NCI-H510A (cell line): ENCODE data around the gene SYNGR1.
A peak's percentile ranks its signal among the peaks of the same experiment; 100 is the strongest.

Experiments
- DNase-seq: peaks from one replicate; lab custom pipeline; 2025; lab: John Stamatoyannopoulos, UW

SYNGR1 gene

DNA sequence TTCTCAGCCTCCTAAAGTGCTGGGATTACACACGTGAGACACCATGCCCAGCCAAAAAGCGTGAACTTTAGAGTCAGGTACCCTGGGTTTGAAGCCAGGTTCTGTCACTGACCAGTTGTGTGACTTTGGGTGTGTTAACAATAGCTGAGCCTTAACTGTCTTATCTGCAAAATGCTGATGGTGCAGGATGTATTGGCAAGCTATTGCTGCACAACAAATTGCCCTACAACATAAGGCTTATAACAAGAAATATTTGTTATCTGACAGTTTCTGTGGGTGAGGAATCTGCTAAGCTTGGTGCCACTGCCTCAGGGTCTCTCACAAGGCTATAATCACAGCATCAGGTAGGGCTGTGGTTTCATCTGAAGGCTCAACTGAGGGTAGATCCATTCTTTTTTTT, 21.9 kb downstream of the SYNGR1 start:
- no peak for DNase-seq

DNA sequence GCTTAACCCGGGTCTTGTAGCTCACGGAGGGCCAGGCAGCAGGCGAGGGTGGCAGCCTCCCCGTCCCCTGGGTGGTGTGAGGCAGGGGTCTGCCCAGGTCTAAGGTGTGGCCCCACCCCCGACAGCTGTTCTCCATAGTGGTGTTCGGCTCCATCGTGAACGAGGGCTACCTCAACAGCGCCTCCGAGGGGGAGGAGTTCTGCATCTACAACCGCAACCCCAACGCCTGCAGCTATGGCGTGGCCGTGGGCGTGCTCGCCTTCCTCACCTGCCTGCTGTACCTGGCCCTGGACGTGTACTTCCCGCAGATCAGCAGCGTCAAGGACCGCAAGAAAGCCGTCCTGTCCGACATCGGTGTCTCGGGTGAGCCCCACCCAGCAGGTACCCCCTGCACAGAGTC, 24.4 kb downstream of the SYNGR1 start:
- no peak for DNase-seq

DNA sequence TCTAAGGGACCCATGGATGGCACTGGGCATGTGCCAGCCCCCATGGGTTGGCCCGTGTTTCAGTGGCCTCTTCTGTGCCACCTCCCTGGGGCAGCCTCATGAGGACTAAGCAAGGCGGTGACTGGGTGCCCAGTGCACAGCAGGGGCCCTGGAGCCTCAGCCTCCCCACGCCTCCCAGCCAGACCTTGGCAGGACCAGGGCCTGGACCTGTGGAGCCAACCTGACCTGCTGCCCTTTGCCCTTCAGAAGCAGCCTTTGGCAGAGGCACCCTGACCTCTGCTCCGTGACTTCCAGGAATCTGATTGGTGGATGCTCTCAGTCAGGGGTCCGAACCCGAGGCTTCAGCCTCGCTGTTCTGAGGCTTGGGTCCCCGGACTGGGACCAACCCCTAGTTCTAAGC, 25.0 kb downstream of the SYNGR1 start:
- DNase-seq, result no peak

DNA sequence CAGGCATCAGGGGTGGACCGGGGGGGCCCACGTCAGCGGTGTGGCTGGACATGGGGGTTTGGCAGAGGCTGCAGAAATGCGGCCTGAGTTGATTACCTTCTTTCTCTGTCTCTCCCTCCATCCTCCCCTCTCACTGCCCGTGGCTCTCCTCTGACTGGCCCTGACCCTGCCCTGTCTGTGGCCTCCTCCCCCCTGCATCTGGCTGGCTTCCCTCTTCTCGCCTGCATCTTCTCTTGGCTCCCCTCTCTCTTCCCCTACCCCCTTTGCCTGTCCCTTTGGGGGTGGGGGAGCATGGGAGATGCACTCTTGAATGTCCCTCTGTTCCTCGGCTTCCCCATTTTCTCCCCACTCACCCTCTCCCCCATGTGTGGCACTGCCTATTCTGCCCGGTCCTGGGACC, 25.9 kb downstream of the SYNGR1 start:
- no peak for DNase-seq

DNA sequence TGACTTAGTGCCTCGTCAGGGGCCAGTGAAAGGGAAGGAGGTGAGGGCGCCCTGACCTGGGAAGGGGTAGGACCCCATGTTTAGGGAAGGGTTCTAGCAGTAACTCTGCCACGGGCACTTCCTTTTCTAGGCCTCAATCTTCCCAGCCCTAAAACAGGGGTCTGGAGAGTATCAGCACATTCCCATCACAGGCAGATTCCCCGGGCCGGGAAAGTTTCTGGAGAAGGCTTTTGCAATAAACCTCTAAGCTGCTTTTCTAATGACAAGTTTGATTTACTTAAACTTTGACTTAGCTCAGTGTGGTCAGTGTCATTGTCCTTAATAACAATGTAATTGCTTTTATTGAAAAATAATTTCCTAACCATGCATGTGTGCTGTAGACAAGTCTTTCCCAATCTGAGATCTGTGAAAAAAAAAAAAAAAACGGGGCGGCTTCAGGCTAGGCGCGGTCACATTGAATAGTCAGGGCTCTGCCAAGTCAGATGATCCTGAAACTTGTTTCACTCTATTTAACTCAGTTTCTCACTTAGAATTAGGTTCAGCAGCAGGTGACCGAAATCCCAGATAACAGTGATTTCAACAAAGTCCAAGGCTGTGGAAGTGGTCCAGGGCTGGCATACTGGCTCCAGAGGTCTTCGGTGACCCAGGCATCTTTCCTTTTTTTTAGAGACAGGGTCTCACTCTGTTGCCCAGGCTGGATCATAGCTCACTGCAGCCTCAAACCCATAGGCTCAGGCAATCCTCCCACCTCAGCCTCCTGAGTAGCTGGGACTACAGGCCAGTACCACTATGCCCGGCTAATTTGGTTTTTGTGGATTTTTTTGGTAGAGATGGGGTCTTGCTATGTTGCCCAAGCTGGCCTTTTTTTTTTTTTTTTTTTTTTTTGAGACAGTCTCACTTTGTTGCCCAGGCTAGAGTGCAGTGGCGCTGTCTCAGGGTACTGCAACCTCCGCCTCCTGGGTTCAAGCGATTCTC, 30.3 kb downstream of the SYNGR1 start:
- no peak for DNase-seq

DNA sequence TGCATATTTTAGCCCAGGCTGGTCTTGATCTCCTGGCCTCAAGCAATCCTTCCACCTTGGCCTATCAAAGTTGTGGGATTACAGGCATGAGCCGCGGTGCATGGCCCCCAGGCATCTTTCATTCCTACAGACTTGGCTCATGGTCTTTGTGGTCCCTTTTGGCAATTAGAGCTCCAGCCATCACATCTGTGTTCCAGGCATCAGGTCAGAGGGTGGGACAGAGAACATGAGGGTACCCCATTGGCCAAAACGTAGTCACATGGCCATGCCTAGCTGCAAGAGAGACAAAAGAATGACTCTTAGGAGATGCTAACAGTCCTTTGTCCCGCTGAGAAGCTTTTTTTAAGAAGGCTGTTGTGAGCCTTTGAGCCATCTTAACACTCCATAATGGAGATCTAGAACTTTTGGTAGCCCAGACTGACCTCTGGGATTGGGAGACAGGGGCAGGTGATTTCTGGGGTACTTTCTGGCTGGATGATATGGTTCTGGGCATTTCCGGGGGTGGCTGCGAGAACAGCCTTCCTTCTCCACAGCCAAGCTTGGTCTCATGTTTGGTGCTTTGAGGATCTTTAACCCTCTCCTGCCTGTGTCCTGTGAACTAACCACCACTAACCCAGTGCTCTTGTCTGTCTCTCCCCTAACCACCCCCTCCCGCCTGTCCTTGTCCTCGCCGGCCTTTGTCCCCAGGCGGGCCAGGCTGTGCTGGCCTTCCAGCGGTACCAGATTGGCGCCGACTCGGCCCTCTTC, 31.4 kb downstream of the SYNGR1 start:
- DNase-seq, result no peak

DNA sequence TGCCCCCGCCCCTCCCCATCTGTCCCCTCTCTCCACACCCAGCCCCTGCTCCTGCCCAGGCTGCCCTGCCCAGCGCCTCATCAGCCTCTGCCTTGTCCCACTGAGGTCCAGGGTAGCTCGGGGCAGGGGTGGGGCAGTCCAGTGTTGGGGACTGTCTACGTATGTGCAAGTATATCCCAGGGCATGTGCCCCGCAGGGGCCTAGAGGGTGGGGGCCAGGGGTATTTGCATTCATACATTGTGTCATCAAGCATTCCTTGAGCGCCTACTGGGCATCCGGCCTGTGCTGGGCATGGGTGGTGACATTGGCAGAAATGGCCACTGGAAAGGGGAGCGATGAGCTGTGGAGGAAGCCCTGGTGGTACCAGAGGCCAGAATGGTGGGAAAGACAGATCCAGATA, 32.1 kb downstream of the SYNGR1 start:
- no peak for DNase-seq

DNA sequence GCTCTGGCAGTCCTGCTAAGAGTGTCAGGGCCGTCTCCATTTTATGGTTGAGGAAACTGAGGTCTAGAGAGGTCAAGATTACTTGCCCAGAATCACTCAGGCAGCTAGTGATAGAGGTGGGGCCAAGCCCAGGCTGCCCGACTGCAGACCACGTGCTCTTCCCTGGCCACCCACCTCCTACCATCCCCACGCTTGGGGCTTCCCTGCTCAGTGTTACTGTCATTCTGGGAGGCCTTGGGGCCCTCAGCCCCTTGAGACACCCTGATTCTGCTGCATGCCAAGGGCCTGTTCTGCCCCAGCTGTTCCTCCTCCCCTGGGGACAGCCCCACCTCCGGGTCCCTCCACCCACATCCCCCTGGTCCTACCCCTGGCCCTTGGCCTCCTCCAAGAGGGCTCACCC, 32.6 kb downstream of the SYNGR1 start:
- no peak for DNase-seq

DNA sequence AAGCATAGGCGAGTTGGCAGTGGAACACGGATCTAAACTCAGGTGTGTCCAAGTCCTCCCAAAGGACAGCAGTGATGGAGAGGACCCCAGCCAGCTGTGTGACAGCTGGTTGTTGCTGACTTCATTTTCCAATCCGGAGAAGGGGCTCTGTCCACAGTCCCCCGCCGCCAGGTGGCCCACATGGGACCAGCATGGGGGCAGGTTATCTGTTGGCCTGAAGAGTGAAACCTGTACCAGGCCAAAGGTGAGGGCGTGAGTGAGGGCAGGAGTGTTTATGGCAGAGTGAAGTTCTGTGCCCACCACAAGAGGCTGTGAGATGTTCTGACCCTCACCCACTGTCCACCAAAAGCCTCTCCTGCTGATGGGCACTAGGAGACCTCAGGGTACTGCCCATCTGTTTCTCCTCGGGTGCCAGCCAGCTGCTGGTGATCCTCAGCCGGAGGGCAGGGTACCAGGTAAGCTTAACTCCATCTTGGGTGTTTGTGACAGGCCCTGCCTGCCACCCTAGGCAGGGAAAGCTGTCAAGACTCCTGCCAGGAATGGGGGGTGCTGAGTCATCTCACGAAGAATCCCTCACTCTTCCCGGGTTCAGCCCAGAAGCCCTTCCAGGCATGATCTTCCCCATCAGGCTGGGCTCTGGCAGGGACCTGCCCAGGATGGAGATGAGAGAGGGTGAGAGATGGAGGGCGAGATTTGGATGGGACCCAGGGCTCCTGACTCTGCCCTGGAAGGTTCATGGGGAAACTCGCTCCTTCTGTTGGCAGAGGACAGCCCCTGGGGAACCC, 34.2 kb downstream of the SYNGR1 start:
- DNase-seq, result no peak

DNA sequence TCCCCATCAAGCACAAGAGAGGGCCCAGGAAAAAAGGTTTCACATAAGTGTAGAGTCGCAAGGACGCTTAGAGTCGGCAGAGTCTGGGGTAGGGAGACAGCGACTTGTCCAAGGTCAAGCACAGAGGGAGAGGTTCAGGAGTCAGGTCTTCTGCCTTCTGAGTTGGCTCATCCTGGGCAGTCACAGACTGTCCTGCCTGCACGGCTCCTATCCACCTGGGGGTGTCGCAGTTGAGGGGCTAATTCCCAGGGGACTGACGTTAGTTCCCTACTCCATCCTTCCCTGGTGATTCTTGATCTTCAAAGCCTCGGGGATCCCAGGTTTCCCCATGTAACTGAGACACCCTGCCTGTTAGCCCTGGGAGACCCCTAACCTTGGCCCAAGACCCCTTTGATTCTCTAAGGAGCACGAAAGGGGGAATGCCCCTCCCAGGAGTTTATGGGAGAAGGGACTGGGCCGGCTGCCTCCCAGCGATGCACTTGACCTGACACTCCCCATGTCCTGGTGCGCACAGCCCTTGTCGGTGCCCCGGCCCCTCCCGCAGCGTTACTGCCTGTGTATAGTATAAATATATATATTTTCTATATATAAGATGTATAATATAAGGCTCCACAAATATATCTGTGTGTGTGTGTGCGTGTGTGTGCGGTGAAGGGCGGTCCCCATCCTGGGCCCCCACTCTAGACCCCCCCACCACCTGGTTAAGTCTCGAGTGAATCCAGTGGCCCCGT, 35.1 kb downstream of the SYNGR1 start:
- DNase-seq, result no peak

DNA sequence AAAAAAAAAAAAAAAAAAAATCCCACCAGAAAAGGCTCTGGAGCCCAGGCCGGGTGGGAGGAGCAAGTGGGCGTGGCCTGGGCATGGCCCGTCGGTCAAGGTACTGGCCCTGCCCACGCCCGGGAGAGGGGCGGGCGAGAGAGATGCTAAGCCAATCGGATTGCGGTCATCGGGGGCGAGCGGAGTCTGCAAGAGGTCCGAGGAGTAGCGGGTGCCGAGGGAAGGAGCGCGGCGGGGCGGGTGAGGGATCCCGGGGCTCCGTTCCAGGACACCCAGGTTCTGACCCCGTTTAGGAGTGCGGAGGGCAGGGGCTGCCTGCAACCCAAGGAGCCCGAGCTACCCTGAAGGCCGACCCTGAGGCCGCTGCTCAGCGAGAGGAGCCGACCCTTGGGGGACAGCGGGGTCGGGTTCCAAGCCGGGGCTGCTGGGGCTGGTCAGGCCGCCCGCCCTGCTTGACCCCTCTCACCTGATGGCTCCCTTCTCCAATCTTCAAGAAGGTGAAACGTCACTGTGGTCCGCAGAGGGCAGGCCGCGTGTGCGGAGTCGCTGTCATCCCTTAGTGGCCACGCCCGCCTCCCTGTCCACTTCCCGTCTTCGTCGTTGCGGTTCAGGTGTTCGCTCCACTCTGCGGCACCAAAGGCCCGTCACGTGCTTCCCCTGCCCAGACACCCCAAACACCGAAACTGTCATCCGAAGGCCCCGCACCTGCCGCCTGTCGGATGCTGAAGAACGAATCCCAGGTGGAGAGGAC, 38.6 kb downstream of the SYNGR1 start:
- DNase-seq, result peak; percentile 55

DNA sequence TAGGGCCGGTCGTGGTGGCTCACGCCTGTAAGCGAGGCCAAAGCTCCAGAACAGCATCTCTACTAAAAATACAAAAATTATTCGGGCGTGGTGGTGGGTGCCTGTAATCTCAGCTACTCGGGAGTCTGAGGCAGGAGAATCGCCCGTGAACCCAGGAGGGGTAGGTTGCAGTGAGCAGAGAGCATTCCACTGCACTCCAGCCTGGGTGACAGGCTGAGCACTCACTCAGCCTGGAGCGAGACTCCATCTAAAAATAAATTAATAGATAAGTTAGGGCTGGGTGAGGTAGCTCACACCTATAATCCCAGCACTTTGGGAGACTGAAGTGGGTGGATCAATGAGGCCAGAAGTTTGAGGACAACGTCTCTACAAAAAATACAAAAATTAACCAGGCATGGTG, 39.6 kb downstream of the SYNGR1 start:
- DNase-seq, result no peak

DNA sequence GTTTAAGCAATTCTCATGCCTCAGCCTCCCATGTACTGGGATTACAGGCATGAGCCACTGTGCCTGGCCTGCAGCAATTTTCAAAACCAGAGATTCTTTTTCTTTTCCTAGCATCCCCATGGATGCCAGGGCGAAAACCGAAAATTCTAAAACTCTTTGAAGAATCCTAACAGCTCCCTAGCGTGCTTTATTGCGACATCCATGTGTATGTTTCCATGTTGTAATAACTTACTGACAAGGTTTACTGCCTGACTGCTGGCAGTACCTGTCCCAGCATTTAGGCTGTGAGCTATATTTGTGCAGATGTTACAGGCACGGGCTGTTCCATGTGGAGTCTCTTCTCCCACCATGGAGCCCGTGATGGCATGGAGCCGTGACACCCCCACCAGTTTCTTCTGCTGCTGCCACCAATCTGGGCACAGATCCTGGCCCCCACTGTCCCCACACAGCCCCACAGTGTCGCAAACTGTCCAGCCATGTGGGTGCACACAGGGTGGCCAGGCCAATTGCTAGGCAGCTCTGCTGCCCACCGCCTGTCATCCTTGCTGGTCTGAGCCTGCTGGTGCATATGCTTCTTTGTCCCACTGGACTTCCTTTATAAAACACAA, 42.7 kb downstream of the SYNGR1 start:
- no peak for DNase-seq

DNA sequence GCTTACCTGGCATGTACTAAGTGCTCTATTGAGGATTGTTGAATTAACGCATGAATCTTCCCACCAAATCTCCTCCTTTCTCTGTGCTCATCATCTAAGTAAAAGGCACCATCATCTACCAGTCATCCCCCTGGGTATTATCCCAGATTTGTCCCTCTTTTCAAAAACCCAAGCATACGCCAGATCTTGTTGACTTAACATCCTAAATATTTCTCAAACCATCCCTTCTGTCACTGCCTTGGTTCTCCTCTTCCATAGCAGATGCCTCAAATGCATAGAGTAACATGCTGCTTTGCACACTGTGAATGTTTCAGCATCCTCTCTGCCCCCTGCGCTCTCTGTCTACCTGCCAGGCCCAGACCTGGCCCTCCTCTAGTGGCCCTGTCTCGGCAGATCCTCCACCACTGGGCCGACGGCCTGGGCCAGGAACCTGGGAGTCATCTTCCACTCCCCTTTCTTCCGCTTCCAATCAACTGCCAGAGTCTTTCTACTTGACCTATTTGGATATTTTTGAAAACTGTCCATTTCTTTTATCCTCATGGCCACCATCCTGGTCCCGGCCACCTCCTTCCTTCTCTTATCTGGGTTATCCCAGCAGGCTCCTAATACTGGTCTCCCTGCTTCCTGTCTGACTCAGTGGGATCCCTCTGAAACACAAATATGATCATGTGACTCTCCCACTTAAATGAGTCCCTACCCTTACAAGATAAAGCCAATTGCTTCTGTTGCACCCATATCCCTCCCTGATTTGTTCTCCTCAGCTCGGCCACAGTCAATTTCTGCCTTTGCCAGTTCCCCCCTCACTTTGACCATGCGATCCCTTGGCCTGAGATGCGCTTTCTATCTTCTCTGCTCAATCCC, 46.4 kb downstream of the SYNGR1 start:
- no peak for DNase-seq

DNA sequence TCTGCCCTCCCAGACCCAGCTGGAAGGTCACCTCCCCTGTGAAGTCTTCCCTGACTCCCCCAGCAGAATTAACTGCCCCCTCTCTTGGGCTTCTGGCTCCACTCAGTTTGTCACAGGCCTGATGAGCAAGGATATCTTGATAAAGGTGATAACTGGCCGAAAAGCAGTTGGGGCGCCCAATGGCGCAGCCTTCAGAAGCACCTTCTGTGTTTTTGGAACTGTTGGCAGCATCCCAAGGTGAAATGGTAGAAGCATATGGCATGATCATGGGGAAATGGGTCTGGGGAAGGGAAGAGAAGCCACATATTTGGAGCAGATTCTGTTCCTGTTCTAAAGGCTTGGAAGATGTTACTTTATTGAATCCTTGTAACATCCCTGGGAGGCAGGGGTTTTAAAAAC, 47.0 kb downstream of the SYNGR1 start:
- no peak for DNase-seq

DNA sequence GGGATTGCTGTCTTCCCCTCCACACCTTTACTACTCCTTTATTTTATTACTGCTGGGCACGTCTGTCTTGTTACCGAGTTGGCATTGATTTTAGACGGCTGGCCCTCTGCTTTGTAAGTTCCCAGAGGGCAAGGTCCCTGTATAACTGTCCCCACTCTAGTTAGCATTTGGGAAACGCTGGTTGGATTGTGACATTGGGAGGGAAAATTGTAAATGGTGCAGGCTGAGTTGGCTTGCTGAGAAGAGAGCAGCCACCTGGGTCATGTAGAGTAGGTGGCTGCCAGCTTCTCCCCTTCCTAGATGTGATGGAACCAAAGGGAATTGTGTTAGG, 51.5 kb downstream of the SYNGR1 start:
- DNase-seq, result no peak

DNA sequence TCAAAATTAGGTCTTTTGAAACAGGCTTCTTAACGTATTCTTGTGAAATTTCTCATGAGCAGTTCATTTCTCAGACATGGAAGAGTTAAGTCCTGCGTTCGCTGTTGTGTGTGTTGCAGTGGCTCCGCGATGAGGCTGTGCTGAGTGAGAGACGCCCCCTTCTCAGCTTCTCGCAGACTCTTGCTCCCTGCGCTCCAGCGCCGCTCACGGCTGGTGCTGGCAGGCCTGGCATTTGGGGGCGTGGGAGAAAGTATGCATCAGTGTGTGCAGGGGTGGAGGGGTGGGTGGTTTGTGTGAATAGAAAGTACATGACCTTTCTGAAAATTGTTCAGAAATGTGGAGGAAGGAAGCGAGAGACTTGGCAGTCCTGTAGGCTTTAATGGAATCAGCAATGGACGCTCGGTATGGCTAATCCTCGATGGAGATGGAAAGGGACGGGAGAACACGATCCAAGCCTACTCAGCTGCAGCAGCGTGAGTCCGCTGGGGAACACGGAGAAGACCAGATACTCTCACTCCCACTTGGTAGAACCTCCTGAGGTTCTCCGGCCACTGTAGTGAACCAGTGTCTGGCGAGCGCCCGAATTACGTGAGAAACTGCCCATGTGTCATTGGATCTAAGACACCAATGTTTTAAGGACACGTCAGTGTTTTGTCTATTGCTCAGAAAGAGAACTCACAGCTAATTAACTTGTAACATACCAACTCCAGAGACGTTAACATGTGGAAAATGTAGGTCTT, 55.7 kb downstream of the SYNGR1 start:
- no peak for DNase-seq

DNA sequence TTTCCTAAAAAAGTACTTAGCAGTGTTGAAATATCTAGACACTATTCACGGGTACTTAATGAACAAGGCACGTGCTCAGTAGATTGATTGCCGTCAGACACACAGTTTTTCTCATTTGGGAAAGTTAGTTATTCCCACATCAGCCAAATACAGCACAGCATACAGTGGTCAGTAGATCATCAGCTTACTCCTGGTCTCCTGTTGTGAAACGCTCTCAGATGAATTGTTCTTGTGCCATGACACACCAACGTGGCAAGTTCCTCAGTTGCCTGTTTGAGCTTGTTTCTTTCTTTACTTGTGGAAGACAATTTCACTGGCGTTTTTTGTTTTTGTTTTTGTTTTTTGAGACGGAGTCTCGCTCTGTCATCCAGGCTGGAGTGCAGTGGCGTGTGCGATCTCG, 58.4 kb downstream of the SYNGR1 start:
- DNase-seq, result no peak

DNA sequence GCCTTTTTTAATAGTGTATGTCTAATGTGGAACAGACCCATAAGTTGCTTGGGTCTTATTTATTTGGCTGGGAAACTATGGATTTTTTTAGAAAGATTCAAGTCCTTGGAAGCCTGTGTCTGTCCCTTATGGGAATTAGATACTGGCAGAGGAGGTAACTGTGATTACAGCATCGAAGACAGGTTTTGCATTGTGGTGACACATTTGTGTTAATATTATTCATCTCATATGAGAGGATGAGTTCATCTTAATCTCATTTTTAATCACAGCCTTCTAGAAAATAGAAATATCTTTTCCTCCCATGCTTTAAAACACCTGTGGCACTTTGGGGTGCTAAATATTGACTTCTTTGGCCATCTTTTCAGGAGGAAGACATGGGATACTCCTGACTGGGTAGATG, 59.0 kb downstream of the SYNGR1 start:
- no peak for DNase-seq
